MCF 10A (cell line): ENCODE results near the gene ARFGAP1. TPM values are rescaled to one million over a fixed set of nuclear protein-coding genes. Genes with fewer than 3 reads are reported as not detected.

Source experiments
- BruUV-seq: library from RNA; stranded (reverse); fragments of 400-500 nt; replicated peaks from 2 replicates; lab custom pipeline; 2021; lab: Mats Ljungman, UMichigan
- CTCF ChIA-PET: fragments of 300-600 bp; sonication (Branson Sonifier 250); formaldehyde crosslinking; extraction: SDS; loops from one replicate; lab custom pipeline; 2021; ENCODE audit warnings: antibody characterized with exemption, inconsistent platforms; lab: Yijun Ruan, JAX
- POLR2A ChIA-PET: fragments of 300-600, 350-650 bp; sonication (Branson Sonifier 250); formaldehyde crosslinking; extraction: SDS; loops from one replicate; lab custom pipeline; 2020; ENCODE audit warnings: antibody characterized with exemption, inconsistent platforms; lab: Yijun Ruan, JAX
- DNase-seq: peaks from one replicate; pipeline ENCODE4 v3.0.0-alpha.2; 2018; ENCODE audit not compliant: unreplicated experiment
- H3K27ac Mint-ChIP-seq: one replicate; pipeline ENCODE4 v1.8.0; 2022; ENCODE audit warnings: mild to moderate bottlenecking, low read depth, mixed read lengths; ENCODE audit not compliant: unreplicated experiment
- H3K27me3 Mint-ChIP-seq: one replicate; pipeline ENCODE4 v1.8.0; 2022; ENCODE audit warnings: mixed read lengths; ENCODE audit not compliant: insufficient read depth, unreplicated experiment
- H3K36me3 Mint-ChIP-seq: one replicate; pipeline ENCODE4 v1.8.0; 2022; ENCODE audit warnings: mild to moderate bottlenecking, moderate library complexity, mixed read lengths; ENCODE audit not compliant: insufficient read depth, unreplicated experiment
- H3K4me1 Mint-ChIP-seq: one replicate; pipeline ENCODE4 v1.8.0; 2022; ENCODE audit warnings: mixed read lengths; ENCODE audit not compliant: insufficient read depth, unreplicated experiment
- H3K4me3 Mint-ChIP-seq: one replicate; pipeline ENCODE4 v1.8.0; 2022; ENCODE audit warnings: mild to moderate bottlenecking, moderate library complexity, mixed read lengths; ENCODE audit not compliant: unreplicated experiment
- H3K9me3 Mint-ChIP-seq: one replicate; pipeline ENCODE4 v1.8.0; 2022; ENCODE audit warnings: mixed read lengths; ENCODE audit not compliant: unreplicated experiment
- intact Hi-C: fragments of 100-400 bp; cut with micrococcal nuclease; formaldehyde crosslinking; loops from 2 replicates; pipeline ENCODE4 v1.14.1; 2022
- total RNA-seq: library from RNA; stranded (reverse); gene quantifications from 2 replicates; pipeline ENCODE4 v1.2.3, GENCODE V29; 2022
- TF ChIP-seq, protein P1 (sequence below): fragments of 200-600 bp; IDR thresholded peaks from one replicate; pipeline ENCODE4 v1.8.0; 2022; ENCODE audit warnings: antibody characterized with exemption, mild to moderate bottlenecking; ENCODE audit not compliant: unreplicated experiment

Gene ARFGAP1
- total RNA-seq, 1 experiment from 2014 or later = 93.6 TPM

DNA sequence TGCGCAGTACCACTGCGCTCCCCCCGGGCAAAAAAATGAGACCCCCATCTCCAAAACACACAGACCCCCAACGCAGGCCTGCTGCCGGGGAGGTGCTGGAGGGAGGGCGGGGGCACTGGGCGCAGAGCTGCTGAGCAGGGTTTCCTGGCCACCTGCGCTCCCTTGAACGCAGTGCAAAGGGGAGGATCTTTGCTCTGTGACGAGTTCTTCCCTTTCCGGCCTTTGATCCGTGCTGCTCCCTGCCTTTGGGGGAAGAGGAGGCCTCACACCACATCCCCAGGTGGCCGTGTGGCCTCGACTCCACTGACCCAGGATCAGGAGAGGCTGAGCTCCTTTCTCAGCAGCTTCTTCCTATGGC, 11.4 kb downstream of the ARFGAP1 start:
- no peak overlapping the region for H3K27ac Mint-ChIP-seq

DNA sequence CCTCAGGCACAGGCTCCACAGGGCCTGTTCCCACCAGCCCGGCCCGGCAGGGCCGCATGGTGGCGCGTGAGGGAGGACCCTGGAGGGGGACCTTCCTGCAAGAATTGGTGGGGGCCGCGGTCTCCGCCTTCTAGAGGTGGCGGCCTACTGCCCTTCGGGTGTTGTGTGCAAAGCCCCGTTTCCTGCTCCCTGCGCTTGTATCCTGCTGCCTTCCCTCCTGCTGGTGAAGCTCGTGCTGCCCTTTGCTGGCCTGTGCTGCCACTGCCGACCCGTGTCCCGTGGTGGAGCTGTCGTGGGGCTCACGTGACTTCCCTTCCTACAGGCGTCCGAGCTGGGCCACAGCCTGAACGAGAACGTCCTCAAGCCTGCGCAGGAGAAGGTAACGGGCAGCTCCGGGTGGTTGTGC, 11.9 kb downstream of the ARFGAP1 start:
- DNase-seq = no peak
- H3K36me3 Mint-ChIP-seq = peaks cover 34% of the 10 kb centered on the region
- H3K27me3 Mint-ChIP-seq = no peaks in the 10 kb centered on the region
- intact Hi-C loops = no loop called here
- POLR2A ChIA-PET = interaction anchor here (0.8 kb wide), 1 partner anchor 12 kb away, joined by 4 read pairs; the partner anchor contains the start of gene ARFGAP1
- BruUV-seq = no TSS peak
- TF ChIP-seq, protein P1, sequence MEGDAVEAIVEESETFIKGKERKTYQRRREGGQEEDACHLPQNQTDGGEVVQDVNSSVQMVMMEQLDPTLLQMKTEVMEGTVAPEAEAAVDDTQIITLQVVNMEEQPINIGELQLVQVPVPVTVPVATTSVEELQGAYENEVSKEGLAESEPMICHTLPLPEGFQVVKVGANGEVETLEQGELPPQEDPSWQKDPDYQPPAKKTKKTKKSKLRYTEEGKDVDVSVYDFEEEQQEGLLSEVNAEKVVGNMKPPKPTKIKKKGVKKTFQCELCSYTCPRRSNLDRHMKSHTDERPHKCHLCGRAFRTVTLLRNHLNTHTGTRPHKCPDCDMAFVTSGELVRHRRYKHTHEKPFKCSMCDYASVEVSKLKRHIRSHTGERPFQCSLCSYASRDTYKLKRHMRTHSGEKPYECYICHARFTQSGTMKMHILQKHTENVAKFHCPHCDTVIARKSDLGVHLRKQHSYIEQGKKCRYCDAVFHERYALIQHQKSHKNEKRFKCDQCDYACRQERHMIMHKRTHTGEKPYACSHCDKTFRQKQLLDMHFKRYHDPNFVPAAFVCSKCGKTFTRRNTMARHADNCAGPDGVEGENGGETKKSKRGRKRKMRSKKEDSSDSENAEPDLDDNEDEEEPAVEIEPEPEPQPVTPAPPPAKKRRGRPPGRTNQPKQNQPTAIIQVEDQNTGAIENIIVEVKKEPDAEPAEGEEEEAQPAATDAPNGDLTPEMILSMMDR = no peak
- H3K27ac Mint-ChIP-seq = no peak overlapping the region
- H3K4me1 Mint-ChIP-seq = no peaks in the 10 kb centered on the region
- H3K4me3 Mint-ChIP-seq = no peak overlapping the region
- H3K9me3 Mint-ChIP-seq = no peaks in the 10 kb centered on the region
- CTCF ChIA-PET = interaction anchor here (0.6 to 1.5 kb wide), 2 partner anchors 10 to 214 kb away, joined by 3 read pairs; no protein-coding TSS in a partner anchor

More for the DNA sequence above, 11.4 kb downstream of the ARFGAP1 start:
- intact Hi-C loops = no loop called here
- ChIA-PET POLR2A (interaction anchor here (0.8 kb wide), 1 partner anchor 11 kb away, joined by 4 read pairs; the partner anchor contains the start of gene ARFGAP1), CTCF (interaction anchor here (1.5 kb wide), 1 partner anchor 11 kb away, joined by 3 read pairs; no protein-coding TSS in a partner anchor)
- no peak overlapping the region for H3K4me3 Mint-ChIP-seq
- H3K9me3 Mint-ChIP-seq = no peaks in the 10 kb centered on the region
- TF ChIP-seq, protein P1 = no peak
- peaks cover 33% of the 10 kb centered on the region for H3K36me3 Mint-ChIP-seq
- DNase-seq = no peak
- no peaks in the 10 kb centered on the region for H3K4me1 Mint-ChIP-seq
- no peaks in the 10 kb centered on the region for H3K27me3 Mint-ChIP-seq
- BruUV-seq = no TSS peak

- CTCF ChIA-PET = interaction anchor here (0.6 to 1.5 kb wide), 3 partner anchors 10 to 1306 kb away, joined by 3 read pairs; no protein-coding TSS in a partner anchor
- peaks cover 38% of the 10 kb centered on the region for H3K36me3 Mint-ChIP-seq
Observed at GRCh38 chr20:63284981-63285524, 12.4 kb downstream of the ARFGAP1 start.

More at GRCh38 chr20:63284981-63285524, 12.4 kb downstream of the ARFGAP1 start:
- Mint-ChIP-seq H3K27ac (no peak overlapping the region), H3K4me1 (no peaks in the 10 kb centered on the region), H3K27me3 (no peaks in the 10 kb centered on the region), H3K9me3 (no peaks in the 10 kb centered on the region), H3K4me3 (no peak overlapping the region)
- DNase-seq = no peak
- TF ChIP-seq, protein P1 = no peak
- BruUV-seq = no TSS peak
- POLR2A ChIA-PET = interaction anchor here (0.8 kb wide), 1 partner anchor 12 kb away, joined by 4 read pairs; the partner anchor contains the start of gene ARFGAP1
- intact Hi-C loops = no loop called here
